Stimulated activated CD8-positive, alpha-beta memory T cell treated with anti-CD3 and anti-CD28 coated beads, Interleukin-12 subunit alpha, Interleukin-12 subunit beta, amount 100 ng/mL, for 24 hours (primary cell): ENCODE measurements around the gene DYNC2LI1.

Source experiments
- DNase-seq: peaks from one replicate; pipeline ENCODE4 v3.0.0-alpha.2; 2020; ENCODE audit errors: extremely low read depth

The DYNC2LI1 gene

GRCh38 chr2:43818761-43819160, 44.9 kb downstream of the DYNC2LI1 start:
- DNase-seq, result no peak

GRCh38 chr2:43819491-43820163, 45.8 kb downstream of the DYNC2LI1 start:
- no peak for DNase-seq

DNA sequence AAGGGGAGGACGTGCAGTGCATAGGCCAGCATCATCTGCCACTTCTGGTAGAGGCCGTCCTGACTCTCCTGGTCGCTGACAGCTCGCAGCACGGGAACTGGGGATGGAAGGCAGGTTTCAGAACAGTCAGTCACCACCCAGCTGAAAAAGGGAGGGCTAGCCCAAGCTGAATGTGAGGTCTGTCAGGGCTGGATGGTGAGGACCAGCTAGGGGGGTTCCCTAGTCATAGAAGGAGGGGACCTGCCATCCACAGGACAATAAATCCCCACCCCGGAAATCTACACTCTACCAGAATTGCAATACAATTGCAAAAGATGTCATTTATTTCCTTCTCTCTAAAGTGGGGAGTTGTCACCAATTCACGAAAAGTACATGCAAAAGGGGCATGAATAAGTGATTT, 49.0 kb downstream of the DYNC2LI1 start:
- DNase-seq, result no peak

- no peak for DNase-seq
These were observed 49.9 kb downstream of the DYNC2LI1 start for GRCh38 chr2:43823751-43824150.

DNA sequence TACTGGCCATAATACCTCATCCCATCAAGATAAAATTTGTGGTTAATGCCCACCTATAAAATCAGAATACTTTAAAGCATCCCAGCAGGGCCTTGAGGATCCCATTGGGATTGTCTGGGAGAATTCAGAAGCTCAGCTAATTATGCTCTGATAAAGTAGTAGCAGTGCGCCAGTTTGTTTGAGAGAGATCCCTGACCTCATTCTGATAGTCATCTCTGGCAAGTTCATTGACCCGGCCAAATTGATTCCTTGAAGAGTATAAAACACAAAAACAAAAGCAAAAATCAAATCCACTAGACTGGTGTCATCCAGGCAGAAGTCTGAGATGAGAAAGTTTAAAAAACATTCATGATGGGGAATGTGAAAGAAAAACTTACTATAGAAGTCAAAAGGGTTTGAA, 50.7 kb downstream of the DYNC2LI1 start:
- no peak for DNase-seq

DNA sequence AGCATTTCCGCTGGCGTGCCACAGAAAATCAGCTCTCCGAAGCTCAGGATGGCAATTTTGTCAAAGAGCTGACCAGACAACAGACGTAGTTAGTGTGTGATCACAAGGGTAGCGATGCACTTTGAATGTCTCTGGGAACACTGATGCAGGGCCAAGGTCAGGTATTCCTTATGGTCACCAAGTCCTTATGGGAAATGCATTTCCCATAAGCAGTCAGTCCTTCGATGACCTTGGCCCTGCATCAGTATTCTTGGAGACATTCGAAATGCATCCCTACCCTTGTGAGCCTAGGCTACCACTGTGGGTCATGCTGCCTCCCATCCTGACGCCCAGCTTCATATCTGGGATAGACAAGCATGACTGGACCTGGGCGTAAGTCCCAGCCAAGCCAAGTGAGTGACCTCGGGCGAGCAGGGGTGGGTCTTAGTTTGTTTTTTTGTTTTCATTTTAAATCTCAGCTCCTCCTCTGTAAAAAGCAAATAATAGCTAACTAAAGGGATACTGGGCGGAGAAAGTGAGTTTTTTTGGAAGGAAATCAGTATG, 51.2 kb downstream of the DYNC2LI1 start:
- DNase-seq, result no peak

DNA sequence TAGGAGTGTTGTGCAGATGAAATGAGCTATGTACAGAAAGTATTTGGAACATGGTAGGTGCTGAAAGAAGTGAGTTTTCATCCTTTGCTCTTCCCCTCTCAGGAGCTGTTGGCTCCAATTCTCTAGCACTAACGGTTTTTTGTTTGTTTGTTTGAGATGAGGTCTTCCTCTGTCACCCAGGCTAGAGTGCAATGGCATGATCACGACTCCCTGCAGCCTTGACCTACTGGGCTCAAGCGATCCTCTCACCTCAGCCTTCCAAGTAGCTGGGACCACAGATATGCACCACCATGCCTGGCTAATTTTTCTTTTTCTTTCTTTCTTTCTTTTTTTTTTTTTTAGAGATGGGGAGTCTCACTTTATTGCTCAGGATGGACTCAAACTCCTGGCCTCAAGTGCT, 52.0 kb downstream of the DYNC2LI1 start:
- no peak for DNase-seq

GRCh38 chr2:43826305-43827250, 52.7 kb downstream of the DYNC2LI1 start:
- DNase-seq, result no peak

- DNase-seq, result no peak
These were observed 57.9 kb downstream of the DYNC2LI1 start for GRCh38 chr2:43831543-43832294.

- no peak for DNase-seq
These were observed 58.6 kb downstream of the DYNC2LI1 start for GRCh38 chr2:43832457-43832856.

DNA sequence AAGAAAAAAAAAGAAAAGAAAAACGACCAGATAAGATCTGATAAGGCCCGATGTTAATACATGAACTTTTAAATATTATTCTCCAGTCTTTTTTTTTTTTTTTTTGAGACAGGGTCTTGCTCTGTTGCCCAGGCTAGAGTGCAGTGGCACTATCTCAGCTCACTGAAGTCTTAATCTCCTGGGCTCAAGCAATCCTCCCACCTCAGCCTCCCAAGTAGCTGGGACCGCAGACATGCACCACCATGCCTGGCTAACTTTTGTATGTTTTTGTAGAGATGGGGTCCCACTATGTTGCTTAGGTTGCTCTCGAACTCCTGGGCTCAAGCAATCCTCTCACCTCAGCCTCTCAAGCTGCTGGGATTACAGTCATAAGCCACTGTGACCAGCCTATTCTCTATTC, 63.2 kb downstream of the DYNC2LI1 start:
- DNase-seq, result no peak

DNA sequence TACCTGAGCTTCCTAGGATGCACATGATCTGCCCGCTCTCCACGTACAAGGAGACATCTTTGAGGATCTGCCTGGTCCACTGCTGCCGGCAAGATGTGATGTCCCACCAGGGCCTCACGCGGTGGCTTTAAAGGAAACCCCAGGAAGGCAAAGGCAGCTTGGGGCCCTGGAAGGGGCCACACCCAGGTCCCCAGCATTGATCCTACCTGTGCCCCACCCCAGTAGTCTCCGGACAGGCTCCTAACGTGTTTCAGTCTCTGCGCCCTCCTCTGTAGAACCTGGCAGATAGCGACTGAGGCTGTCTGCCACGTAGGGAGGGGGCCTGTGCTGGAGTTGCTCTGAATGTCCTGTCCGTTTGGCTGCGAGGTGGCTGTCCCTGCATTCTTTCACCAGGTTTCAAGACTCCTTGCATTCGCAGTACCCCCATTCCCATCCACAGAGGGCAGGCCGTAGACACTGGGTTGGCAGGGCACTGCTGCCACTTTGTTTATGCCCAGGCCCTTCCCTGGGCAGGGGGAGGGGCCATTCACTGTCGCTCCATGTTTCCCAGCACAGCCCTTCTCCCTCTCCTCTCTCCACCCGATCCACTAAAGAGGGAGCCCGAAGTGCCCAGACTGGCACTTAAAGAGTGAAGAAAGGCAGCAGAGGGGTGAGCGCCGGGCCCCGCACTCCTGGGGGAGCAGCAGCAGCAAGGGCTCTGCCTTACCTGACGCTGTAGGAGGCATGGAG, 64.2 kb downstream of the DYNC2LI1 start:
- DNase-seq, result no peak

- DNase-seq, result no peak
These were observed 64.9 kb downstream of the DYNC2LI1 start, which contains the start of the genes ABCG5 and ABCG8 for GRCh38 chr2:43838560-43839267. TSS of gene ABCG5 (minus strand) at chr2:43838839. CDS start at chr2:43838679, 160 bp downstream. TSS of gene ABCG8 (plus strand) at chr2:43838971. CDS start at chr2:43839054, 83 bp downstream.

- no peak for DNase-seq
These were observed 66.1 kb downstream of the DYNC2LI1 start for GRCh38 chr2:43839776-43840564.

DNA sequence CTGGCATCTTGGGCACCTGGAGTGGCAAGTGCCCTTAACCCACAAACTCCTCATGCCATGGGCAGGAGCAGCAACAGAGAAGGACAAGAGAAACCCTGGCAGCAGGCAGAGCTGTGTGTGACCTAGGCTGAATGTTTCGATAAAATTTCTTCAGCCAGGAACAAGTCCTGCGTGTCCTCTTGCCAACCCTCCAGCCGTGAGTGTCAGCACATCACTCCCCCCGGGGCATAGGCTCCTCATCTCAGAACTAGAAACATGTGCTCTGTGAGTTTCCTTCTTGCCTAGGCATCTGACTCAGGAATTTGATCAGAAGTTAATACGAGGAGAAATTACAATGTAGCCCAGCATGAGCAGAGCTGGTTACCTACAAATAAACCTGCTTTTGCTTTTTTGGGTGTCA, 67.1 kb downstream of the DYNC2LI1 start:
- DNase-seq, result no peak

DNA sequence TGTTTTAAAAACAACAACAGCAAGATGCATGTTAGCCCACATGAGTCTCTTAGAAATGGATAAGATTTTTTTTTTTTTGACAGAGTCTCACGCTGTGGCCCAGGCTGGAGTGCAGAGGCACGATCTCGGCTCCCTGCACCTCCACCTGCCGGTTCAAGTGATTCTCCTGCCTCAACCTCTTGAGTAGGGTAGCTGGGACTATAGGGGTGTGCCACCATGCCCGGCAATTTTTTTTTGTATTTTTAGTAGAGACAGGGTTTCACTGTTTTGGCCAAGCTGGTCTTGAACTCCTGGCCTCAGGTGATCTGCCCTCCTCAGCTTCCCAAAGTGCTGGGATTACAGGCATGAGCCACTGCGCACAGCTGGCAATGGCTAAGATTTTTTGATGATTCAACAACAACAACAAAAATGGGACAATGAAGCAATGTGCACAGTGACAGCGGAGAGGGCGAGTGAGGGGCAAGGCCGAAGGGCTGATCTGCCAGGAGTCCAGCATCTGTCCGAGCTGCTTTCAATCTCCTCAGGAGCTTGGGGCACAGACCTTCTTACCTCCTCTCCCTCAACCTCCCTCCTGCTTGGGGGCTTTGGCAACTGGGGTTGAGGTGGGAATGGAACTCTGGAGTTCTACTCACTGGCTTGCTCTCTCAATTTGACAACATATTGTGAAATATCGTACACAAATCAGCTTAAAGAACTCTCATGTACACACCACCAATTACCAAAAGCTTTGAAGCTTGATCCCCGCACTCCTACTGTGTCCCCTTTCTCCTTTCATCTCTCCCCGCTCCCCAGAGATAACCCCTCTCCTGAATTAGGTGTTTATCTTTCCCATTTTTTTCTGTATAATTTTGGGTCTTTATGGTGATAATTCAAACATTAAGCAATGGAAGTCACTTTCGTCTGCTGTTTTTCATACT, 68.4 kb downstream of the DYNC2LI1 start:
- DNase-seq, result no peak

GRCh38 chr2:43842866-43843226, 69.0 kb downstream of the DYNC2LI1 start:
- no peak for DNase-seq

GRCh38 chr2:43845181-43845580, 71.3 kb downstream of the DYNC2LI1 start:
- no peak for DNase-seq
